LNCAP (cell line): ENCODE data around the gene TAGLN2.

Source experiments
- TF ChIP-seq, protein P1 (sequence below): fragments of 450-650 bp; IDR thresholded peaks from 2 replicates; pipeline ENCODE4 v1.5.1; 2017; ENCODE audit warnings: mild to moderate bottlenecking

The TAGLN2 gene

DNA sequence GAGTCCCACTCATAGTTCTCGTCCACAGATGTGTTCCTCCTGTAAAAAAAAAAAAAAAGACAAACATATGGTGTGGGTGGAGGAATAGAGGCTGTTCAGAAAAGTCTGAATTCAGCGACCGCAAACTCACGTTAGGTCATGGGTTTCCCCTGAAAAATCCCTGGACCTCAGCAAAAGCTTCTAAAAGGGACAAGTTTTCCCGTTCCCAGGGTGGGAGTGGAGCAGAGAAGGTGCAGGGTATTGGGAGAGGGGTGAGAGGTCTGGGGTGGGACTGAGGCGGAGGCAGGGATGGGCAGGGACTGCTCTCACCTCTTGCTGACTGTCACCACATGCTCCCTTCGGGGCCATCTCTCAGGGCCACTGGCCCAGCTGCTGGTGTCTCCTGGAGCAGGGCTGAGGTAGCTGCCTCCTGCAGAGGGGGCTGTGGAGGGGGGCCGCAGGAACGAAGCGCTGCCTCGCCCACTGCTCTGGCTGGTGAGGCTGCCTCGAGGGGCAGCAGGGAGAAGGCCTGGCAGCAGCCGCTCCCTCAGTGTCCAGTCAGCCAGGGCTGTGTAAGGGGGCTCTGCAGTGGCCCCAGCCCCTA is 2.6 kb upstream of the TAGLN2 start:
- TF ChIP-seq, protein P1, sequence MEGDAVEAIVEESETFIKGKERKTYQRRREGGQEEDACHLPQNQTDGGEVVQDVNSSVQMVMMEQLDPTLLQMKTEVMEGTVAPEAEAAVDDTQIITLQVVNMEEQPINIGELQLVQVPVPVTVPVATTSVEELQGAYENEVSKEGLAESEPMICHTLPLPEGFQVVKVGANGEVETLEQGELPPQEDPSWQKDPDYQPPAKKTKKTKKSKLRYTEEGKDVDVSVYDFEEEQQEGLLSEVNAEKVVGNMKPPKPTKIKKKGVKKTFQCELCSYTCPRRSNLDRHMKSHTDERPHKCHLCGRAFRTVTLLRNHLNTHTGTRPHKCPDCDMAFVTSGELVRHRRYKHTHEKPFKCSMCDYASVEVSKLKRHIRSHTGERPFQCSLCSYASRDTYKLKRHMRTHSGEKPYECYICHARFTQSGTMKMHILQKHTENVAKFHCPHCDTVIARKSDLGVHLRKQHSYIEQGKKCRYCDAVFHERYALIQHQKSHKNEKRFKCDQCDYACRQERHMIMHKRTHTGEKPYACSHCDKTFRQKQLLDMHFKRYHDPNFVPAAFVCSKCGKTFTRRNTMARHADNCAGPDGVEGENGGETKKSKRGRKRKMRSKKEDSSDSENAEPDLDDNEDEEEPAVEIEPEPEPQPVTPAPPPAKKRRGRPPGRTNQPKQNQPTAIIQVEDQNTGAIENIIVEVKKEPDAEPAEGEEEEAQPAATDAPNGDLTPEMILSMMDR: no peak

DNA sequence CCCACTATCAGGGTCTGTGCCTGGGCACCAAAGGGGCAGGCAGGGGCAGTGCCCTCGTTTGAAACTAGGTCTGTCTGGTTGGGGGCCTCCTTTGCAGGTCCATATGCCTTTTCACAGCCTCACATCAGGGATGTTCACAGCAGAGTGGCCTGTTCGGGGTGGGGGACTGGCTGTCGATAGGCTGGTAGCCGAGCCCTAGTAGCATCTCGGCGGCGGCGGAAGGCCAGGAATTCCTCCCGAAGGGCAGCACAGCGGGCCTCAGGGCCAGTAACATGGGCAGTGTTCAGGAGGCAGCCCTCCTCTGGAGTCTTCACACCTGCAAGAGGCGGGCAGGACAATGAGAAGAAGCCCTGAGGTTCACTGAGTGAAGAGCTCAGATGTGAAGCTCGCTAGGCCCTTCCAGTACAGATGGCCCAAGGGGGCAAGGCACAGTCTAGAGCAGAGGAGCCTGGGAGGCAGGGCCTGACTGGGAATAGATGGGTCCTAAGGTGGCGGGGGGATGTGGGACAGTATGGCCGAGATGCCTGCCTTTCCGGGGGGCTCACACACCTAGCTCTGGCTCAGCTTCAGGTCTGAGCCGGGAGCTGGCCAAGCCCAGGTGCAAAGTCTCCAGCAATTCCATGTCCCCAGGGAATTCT is 2.0 kb upstream of the TAGLN2 start:
- TF ChIP-seq, protein P1: no peak

DNA sequence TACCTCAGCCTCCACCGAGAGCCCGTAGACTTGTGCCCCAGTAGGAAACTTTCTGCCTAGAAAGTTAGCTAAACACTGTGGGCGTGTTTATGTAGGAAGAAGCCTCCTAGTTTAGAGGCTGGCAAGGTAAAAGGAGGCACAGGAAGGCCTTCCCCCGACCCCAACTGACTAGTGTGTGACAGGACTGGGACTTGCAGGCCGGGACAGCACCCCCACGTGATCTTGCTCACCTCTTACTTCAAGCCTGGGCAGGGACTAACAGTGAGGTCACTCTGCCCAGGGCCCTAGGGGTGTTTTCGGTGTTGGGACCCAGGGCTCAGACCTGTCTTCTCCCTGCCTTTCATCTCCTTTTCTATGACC is 392 bp upstream of the TAGLN2 start:
- TF ChIP-seq, protein P1: no peak

DNA sequence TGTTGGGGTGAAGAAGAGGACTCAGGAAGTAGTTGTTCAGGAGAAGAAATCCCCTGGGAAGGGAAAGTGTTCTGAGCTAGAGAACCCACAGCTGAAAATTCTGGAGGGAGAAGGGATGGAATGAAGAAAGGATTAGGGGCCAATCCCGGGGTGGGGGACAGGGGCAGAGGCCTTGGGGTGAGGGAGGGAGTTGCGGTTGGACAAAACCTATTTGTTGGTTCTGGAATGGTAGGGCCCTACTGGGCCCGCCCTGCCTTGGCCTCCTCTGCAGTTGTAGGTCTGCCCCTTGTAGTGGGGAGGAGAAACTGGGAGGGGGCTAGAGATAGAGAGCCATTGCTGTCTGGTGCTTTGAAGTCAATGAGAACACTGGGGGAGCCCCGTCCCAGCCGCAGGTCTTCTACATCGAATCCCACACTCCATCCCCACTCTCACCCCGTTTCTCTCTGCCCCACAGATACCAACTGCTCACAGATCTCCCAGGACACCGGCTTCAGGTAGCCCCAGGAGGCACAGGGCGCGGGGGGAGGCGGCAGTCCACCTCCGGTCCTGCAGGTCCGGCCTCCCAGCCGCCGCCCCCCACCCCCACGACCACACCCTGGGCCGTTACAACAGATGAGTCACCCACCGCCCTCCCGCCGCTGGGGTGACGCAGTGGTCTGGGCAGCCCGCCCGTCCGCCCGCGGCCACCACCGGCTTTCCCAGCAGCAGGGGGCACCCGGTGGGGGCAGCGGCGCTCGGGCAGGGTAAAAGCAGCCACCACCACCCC is 1.1 kb downstream of the TAGLN2 start:
- TF ChIP-seq, protein P1: no peak

DNA sequence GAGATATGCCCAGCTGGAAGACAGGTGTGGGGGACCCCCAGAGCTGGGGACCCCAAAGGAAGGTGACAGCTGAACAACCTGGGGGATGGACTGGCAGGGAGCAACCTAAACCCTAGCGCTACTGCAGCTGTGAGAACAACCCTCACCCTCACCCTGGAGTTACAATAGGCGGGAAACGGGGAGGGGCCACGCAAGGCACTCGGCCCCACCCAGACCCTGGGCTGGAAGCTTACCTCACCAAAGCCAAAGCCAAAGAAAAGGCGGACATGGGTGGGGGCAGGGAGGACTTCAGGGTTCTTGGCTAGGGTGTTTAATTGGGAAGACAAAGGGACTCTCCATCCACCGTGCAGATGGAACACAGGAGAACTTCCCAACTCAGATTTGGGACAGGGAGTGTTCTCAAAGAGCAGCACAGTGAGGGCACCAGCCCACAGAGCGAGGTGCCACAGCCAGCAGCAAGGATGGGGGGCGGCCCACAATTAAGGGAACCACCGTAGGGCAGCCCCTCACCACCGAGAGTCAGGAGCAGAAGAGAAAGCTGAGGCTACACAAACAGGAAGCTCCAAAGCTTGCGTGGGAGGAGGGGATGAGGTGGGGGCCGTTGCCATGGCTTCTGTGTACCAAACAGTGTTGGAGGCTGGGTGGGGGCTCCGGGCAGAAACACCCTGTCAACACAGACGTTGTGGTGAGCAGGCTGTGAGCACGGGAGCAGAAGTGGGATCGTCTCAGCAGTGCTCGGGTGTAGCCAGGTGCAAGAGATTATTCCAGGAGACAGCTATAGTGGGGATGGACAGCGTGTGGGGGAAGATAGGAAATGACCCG is 1.9 kb downstream of the TAGLN2 start:
- TF ChIP-seq, protein P1: no peak

DNA sequence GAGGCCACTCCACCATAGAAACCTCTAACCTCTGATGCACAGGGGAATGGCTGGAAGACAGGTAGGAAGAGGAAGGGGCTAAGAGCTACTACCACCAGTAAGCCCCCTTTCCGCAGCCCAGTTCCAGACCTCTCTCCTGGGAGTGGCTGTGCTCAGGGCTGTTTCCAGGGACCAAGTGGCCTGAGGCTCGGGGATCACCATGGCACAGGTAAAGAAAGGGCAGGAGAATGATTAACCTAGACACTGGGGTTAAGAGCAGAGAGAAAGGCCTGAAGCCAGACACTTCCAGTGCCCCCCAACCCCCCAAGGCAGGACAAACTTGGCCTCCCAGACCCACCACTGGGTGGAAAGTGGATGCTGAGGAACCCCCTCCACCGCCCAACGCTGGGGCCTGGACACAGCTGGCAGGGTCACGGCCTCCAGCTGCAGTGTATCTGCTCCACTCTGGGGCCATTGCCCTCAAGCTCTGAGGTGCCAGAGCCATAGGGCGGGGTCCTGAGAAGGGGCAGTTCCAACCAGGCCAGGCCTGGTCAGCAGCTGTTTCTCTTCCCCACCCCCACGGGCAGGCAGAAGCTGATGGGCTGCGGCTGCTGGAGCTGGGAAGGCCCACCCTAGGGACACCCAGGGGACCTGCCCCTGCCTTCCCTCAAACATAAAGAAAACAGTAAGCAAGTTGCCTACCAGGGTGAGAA is 2.6 kb downstream of the TAGLN2 start:
- TF ChIP-seq, protein P1: no peak
